Measurements from ENCODE around the gene KCNJ5.

KCNJ5 gene

GRCh38 chr11:128872594-128872993 is 18.6 kb upstream of the KCNJ5 start:
- Histone ChIP-seq H3K4me1 (ENCODE audit: insufficient read depth, low read length) (peaks cover 33% of the 10 kb centered on the region), H3K4me3 (ENCODE audit: low read length) (peak overlapping the region; percentile 15), H3K27me3 (ENCODE audit: insufficient read depth, low read length) (peaks cover 45% of the 10 kb centered on the region), H3K9ac (ENCODE audit: low read depth, low read length) (no peak overlapping the region), H3K9me3 (ENCODE audit: insufficient read depth, low read depth, low read length) (no peaks in the 10 kb centered on the region), H3K27ac (ENCODE audit: low read depth, low read length) (no peak overlapping the region), H3K36me3 (ENCODE audit: insufficient read depth, low read length) (no peaks in the 10 kb centered on the region)
- 65% methylated on average over 3 of the region's 3 CpGs for WGBS

- Histone ChIP-seq H3K27ac (ENCODE audit: low read depth, low read length) (no peak overlapping the region), H3K9ac (ENCODE audit: low read depth, low read length) (no peak overlapping the region), H3K4me3 (ENCODE audit: low read length) (no peak overlapping the region), H3K4me1 (ENCODE audit: insufficient read depth, low read length) (peaks cover 33% of the 10 kb centered on the region), H3K27me3 (ENCODE audit: insufficient read depth, low read length) (peaks cover 45% of the 10 kb centered on the region), H3K9me3 (ENCODE audit: insufficient read depth, low read depth, low read length) (no peaks in the 10 kb centered on the region), H3K36me3 (ENCODE audit: insufficient read depth, low read length) (no peaks in the 10 kb centered on the region)
- WGBS, result 90% methylated on average over 3 of the region's 3 CpGs
These were observed 16.7 kb upstream of the KCNJ5 start for GRCh38 chr11:128874427-128874826.

GRCh38 chr11:128876133-128876650 is 15.0 kb upstream of the KCNJ5 start:
- no peak overlapping the region for H3K4me3 ChIP-seq (ENCODE audit: low read length)
- no peaks in the 10 kb centered on the region for H3K36me3 ChIP-seq (ENCODE audit: insufficient read depth, low read length)
- WGBS, result 94% methylated on average over 22 of the region's 22 CpGs
- no peak overlapping the region for H3K27ac ChIP-seq (ENCODE audit: low read depth, low read length)
- no peak overlapping the region for H3K9ac ChIP-seq (ENCODE audit: low read depth, low read length)
- H3K27me3 ChIP-seq (ENCODE audit: insufficient read depth, low read length), result peaks cover 50% of the 10 kb centered on the region
- no peaks in the 10 kb centered on the region for H3K9me3 ChIP-seq (ENCODE audit: insufficient read depth, low read depth, low read length)
- peaks cover 22% of the 10 kb centered on the region for H3K4me1 ChIP-seq (ENCODE audit: insufficient read depth, low read length)

- Histone ChIP-seq H3K36me3 (ENCODE audit: insufficient read depth, low read length) (no peaks in the 10 kb centered on the region), H3K27me3 (ENCODE audit: insufficient read depth, low read length) (peaks cover 47% of the 10 kb centered on the region), H3K27ac (ENCODE audit: low read depth, low read length) (no peak overlapping the region), H3K9me3 (ENCODE audit: insufficient read depth, low read depth, low read length) (no peaks in the 10 kb centered on the region), H3K9ac (ENCODE audit: low read depth, low read length) (no peak overlapping the region), H3K4me3 (ENCODE audit: low read length) (no peak overlapping the region), H3K4me1 (ENCODE audit: insufficient read depth, low read length) (peaks cover 7% of the 10 kb centered on the region)
- WGBS, result 91% methylated on average over 5 of the region's 5 CpGs
These were observed 13.4 kb upstream of the KCNJ5 start for GRCh38 chr11:128877726-128878125.

GRCh38 chr11:128878455-128878854 is 12.7 kb upstream of the KCNJ5 start:
- H3K27me3 ChIP-seq (ENCODE audit: insufficient read depth, low read length), result peaks cover 47% of the 10 kb centered on the region
- H3K36me3 ChIP-seq (ENCODE audit: insufficient read depth, low read length), result no peaks in the 10 kb centered on the region
- H3K4me3 ChIP-seq (ENCODE audit: low read length), result no peak overlapping the region
- 95% methylated on average over 2 of the region's 2 CpGs for WGBS
- H3K9ac ChIP-seq (ENCODE audit: low read depth, low read length), result no peak overlapping the region
- H3K9me3 ChIP-seq (ENCODE audit: insufficient read depth, low read depth, low read length), result no peaks in the 10 kb centered on the region
- no peaks in the 10 kb centered on the region; the same call in 1 of the 2 replicates for H3K4me1 ChIP-seq (ENCODE audit: insufficient read depth, low read length)
- H3K27ac ChIP-seq (ENCODE audit: low read depth, low read length), result no peak overlapping the region

GRCh38 chr11:128879817-128880216 is 11.3 kb upstream of the KCNJ5 start:
- Histone ChIP-seq H3K27ac (ENCODE audit: low read depth, low read length) (no peak overlapping the region), H3K4me3 (ENCODE audit: low read length) (no peak overlapping the region), H3K36me3 (ENCODE audit: insufficient read depth, low read length) (no peaks in the 10 kb centered on the region), H3K4me1 (ENCODE audit: insufficient read depth, low read length) (no peaks in the 10 kb centered on the region), H3K9me3 (ENCODE audit: insufficient read depth, low read depth, low read length) (no peaks in the 10 kb centered on the region), H3K9ac (ENCODE audit: low read depth, low read length) (no peak overlapping the region), H3K27me3 (ENCODE audit: insufficient read depth, low read length) (peaks cover 45% of the 10 kb centered on the region)
- 62% methylated on average over 12 of the region's 12 CpGs for WGBS

- WGBS, result 95% methylated on average over 8 of the region's 8 CpGs
- no peak overlapping the region for H3K4me3 ChIP-seq (ENCODE audit: low read length)
- H3K4me1 ChIP-seq (ENCODE audit: insufficient read depth, low read length), result no peaks in the 10 kb centered on the region
- no peaks in the 10 kb centered on the region for H3K36me3 ChIP-seq (ENCODE audit: insufficient read depth, low read length)
- H3K9me3 ChIP-seq (ENCODE audit: insufficient read depth, low read depth, low read length), result no peaks in the 10 kb centered on the region
- no peak overlapping the region for H3K9ac ChIP-seq (ENCODE audit: low read depth, low read length)
- H3K27me3 ChIP-seq (ENCODE audit: insufficient read depth, low read length), result peaks cover 48% of the 10 kb centered on the region
- no peak overlapping the region for H3K27ac ChIP-seq (ENCODE audit: low read depth, low read length)
These were observed 9.9 kb upstream of the KCNJ5 start for GRCh38 chr11:128881221-128881620.

- WGBS, result 87% methylated on average over 5 of the region's 5 CpGs
- no peaks in the 10 kb centered on the region for H3K4me1 ChIP-seq (ENCODE audit: insufficient read depth, low read length)
- H3K27ac ChIP-seq (ENCODE audit: low read depth, low read length), result no peak overlapping the region
- H3K9me3 ChIP-seq (ENCODE audit: insufficient read depth, low read depth, low read length), result no peaks in the 10 kb centered on the region
- peaks cover 55% of the 10 kb centered on the region for H3K27me3 ChIP-seq (ENCODE audit: insufficient read depth, low read length)
- H3K9ac ChIP-seq (ENCODE audit: low read depth, low read length), result no peak overlapping the region
- H3K4me3 ChIP-seq (ENCODE audit: low read length), result no peak overlapping the region
- H3K36me3 ChIP-seq (ENCODE audit: insufficient read depth, low read length), result no peaks in the 10 kb centered on the region
These were observed 8.7 kb upstream of the KCNJ5 start for GRCh38 chr11:128882451-128882850.

GRCh38 chr11:128884054-128884453 is 7.1 kb upstream of the KCNJ5 start:
- Histone ChIP-seq H3K4me1 (ENCODE audit: insufficient read depth, low read length) (0 out of 2 replicates have a peak, but pooled peaks cover 3% of the 10 kb centered on the region), H3K9ac (ENCODE audit: low read depth, low read length) (no peak overlapping the region), H3K4me3 (ENCODE audit: low read length) (no peak overlapping the region), H3K27ac (ENCODE audit: low read depth, low read length) (no peak overlapping the region), H3K27me3 (ENCODE audit: insufficient read depth, low read length) (peaks cover 71% of the 10 kb centered on the region), H3K36me3 (ENCODE audit: insufficient read depth, low read length) (no peaks in the 10 kb centered on the region), H3K9me3 (ENCODE audit: insufficient read depth, low read depth, low read length) (no peaks in the 10 kb centered on the region)
- 81% methylated on average over 4 of the region's 4 CpGs for WGBS

- no peaks in the 10 kb centered on the region for H3K9me3 ChIP-seq (ENCODE audit: insufficient read depth, low read depth, low read length)
- no peaks in the 10 kb centered on the region for H3K36me3 ChIP-seq (ENCODE audit: insufficient read depth, low read length)
- H3K27ac ChIP-seq (ENCODE audit: low read depth, low read length), result no peak overlapping the region
- H3K9ac ChIP-seq (ENCODE audit: low read depth, low read length), result no peak overlapping the region
- 41% methylated on average over 12 of the region's 12 CpGs for WGBS
- peaks cover 6% of the 10 kb centered on the region; the same call in 1 of the 2 replicates for H3K4me1 ChIP-seq (ENCODE audit: insufficient read depth, low read length)
- peaks cover 79% of the 10 kb centered on the region for H3K27me3 ChIP-seq (ENCODE audit: insufficient read depth, low read length)
- H3K4me3 ChIP-seq (ENCODE audit: low read length), result no peak overlapping the region
These were observed 6.3 kb upstream of the KCNJ5 start for GRCh38 chr11:128884703-128885338.

- no peak overlapping the region for H3K9ac ChIP-seq (ENCODE audit: low read depth, low read length)
- no peaks in the 10 kb centered on the region for H3K36me3 ChIP-seq (ENCODE audit: insufficient read depth, low read length)
- 52% methylated on average over 5 of the region's 5 CpGs for WGBS
- no peak overlapping the region for H3K4me3 ChIP-seq (ENCODE audit: low read length)
- peaks cover 91% of the 10 kb centered on the region for H3K27me3 ChIP-seq (ENCODE audit: insufficient read depth, low read length)
- H3K9me3 ChIP-seq (ENCODE audit: insufficient read depth, low read depth, low read length), result no peaks in the 10 kb centered on the region
- no peak overlapping the region for H3K27ac ChIP-seq (ENCODE audit: low read depth, low read length)
- H3K4me1 ChIP-seq (ENCODE audit: insufficient read depth, low read length), result peaks cover 12% of the 10 kb centered on the region
These were observed 4.6 kb upstream of the KCNJ5 start for GRCh38 chr11:128886406-128887124.

Data from HUES64 (cell line).